IMR-90 (cell line): ENCODE results near the gene TEX48. TPM values are rescaled to one million over a fixed set of nuclear protein-coding genes. Genes with fewer than 3 reads are reported as not detected.

Experiments
- ATAC-seq: fragments of 200-7000 bp; cut with Tn5 transposase; 2 replicates; pipeline ENCODE4 v1.9.1; 2020; ENCODE audit warnings: low read depth, mild to moderate bottlenecking, moderate library complexity
- BruUV-seq: library from RNA; stranded (reverse); fragments of 400-500 nt; replicated peaks from 2 replicates; lab custom pipeline; 2021; lab: Mats Ljungman, UMichigan
- CTCF ChIA-PET: fragments of 300-600 bp; formaldehyde crosslinking; extraction: SDS; loops from one replicate; lab custom pipeline; 2021; ENCODE audit warnings: antibody characterized with exemption; lab: Yijun Ruan, JAX
- POLR2A ChIA-PET: fragments of 300-600 bp; sonication (Branson Sonifier 250); formaldehyde crosslinking; loops from one replicate; lab custom pipeline; 2022; ENCODE audit warnings: antibody characterized with exemption; ENCODE audit not compliant: unreplicated experiment; lab: Charles Lee
- DNase-seq: peaks from one replicate; pipeline ENCODE4 v3.0.0; 2013
- H2AFZ ChIP-seq: replicated peaks from 2 replicates; pipeline ENCODE3; 2013; ENCODE audit warnings: low read length, mild to moderate bottlenecking; ENCODE audit not compliant: poor library complexity
- H2AK5ac ChIP-seq: 2 replicates; pipeline ENCODE4 v1.6.1; 2013; ENCODE audit warnings: low read depth, low read length, inconsistent platforms
- H2AK9ac ChIP-seq: replicated peaks from 2 replicates; pipeline ENCODE3; 2013; ENCODE audit warnings: mild to moderate bottlenecking, low read depth, low read length, moderate library complexity; ENCODE audit not compliant: poor library complexity
- H2BK120ac ChIP-seq: 2 replicates; pipeline ENCODE4 v1.6.1; 2013; ENCODE audit warnings: low read depth, low read length, inconsistent platforms
- H2BK15ac ChIP-seq: 3 replicates; pipeline ENCODE4 v1.6.1; 2013; ENCODE audit warnings: low read depth, low read length, inconsistent platforms
- H2BK20ac ChIP-seq: 2 replicates; pipeline ENCODE4 v1.6.1; 2013; ENCODE audit warnings: low read depth, mild to moderate bottlenecking, inconsistent platforms, low read length, moderate library complexity
- H2BK5ac ChIP-seq: 2 replicates; pipeline ENCODE4 v1.6.1; 2013; ENCODE audit warnings: mild to moderate bottlenecking, low read depth, low read length, inconsistent platforms; ENCODE audit not compliant: poor library complexity, severe bottlenecking
- H3K14ac ChIP-seq: replicated peaks from 2 replicates; pipeline ENCODE4 v1.6.1; 2013; ENCODE audit warnings: low read depth, low read length, inconsistent platforms
- H3K18ac ChIP-seq: 2 replicates; pipeline ENCODE4 v1.6.1; 2013; ENCODE audit warnings: low read depth, low read length, control low read depth
- H3K23ac ChIP-seq: 2 replicates; pipeline ENCODE4 v1.6.1; 2013; ENCODE audit warnings: low read depth, low read length, inconsistent platforms
- H3K27ac ChIP-seq: 2 replicates; pipeline ENCODE4 v1.5.1; 2013; ENCODE audit warnings: mild to moderate bottlenecking, control low read depth, low read length; ENCODE audit not compliant: insufficient read depth
- H3K27me3 ChIP-seq: 2 replicates; pipeline ENCODE4 v1.6.1; 2013; ENCODE audit warnings: low read length; ENCODE audit not compliant: control insufficient read depth, insufficient read depth
- H3K36me3 ChIP-seq: 2 replicates; pipeline ENCODE4 v1.6.1; 2013; ENCODE audit warnings: low read length, mixed read lengths; ENCODE audit not compliant: control insufficient read depth, insufficient read depth
- H3K4ac ChIP-seq: 2 replicates; pipeline ENCODE4 v1.6.1; 2013; ENCODE audit warnings: low read depth, low read length, inconsistent platforms
- H3K4me1 ChIP-seq: 2 replicates; pipeline ENCODE4 v1.6.1; 2013; ENCODE audit warnings: low read length, mixed read lengths; ENCODE audit not compliant: control insufficient read depth, insufficient read depth
- H3K4me2 ChIP-seq: 2 replicates; pipeline ENCODE4 v1.6.1; 2013; ENCODE audit warnings: low read depth, mild to moderate bottlenecking, control low read depth, low read length, moderate library complexity
- H3K4me3 ChIP-seq: 2 replicates; pipeline ENCODE4 v1.5.1; 2013; ENCODE audit warnings: low read depth, mild to moderate bottlenecking, control low read depth, low read length, moderate library complexity; ENCODE audit not compliant: insufficient read depth
- H3K56ac ChIP-seq: 2 replicates; pipeline ENCODE4 v1.6.1; 2013; ENCODE audit warnings: low read length, inconsistent platforms; ENCODE audit not compliant: insufficient read depth; ENCODE audit errors: extremely low read depth
- H3K79me1 ChIP-seq, 2 experiments: 2 replicates each; pipeline ENCODE4 v1.6.1; 2013; ENCODE audit warnings: low read length in 2 of 2, inconsistent platforms in 1 of 2, low read depth in 1 of 2
- H3K9ac ChIP-seq: 2 replicates; pipeline ENCODE4 v1.6.1; 2013; ENCODE audit warnings: low read depth, low read length, control low read depth
- H3K9me1 ChIP-seq: 2 replicates; pipeline ENCODE4 v1.6.1; 2013; ENCODE audit warnings: low read length, inconsistent platforms; ENCODE audit not compliant: insufficient read depth
- H3K9me3 ChIP-seq: 2 replicates; pipeline ENCODE4 v1.6.1; 2013; ENCODE audit warnings: low read length; ENCODE audit not compliant: control insufficient read depth, insufficient read depth
- H4K20me1 ChIP-seq: 2 replicates; pipeline ENCODE4 v1.6.1; 2013; ENCODE audit warnings: low read length, inconsistent platforms; ENCODE audit not compliant: insufficient read depth
- H4K5ac ChIP-seq: 2 replicates; pipeline ENCODE4 v1.6.1; 2013; ENCODE audit warnings: mild to moderate bottlenecking, low read depth, low read length, control low read depth
- H4K8ac ChIP-seq, 2 experiments: 2 replicates each; pipeline ENCODE4 v1.6.1; 2013; ENCODE audit warnings: low read depth in 2 of 2, low read length in 2 of 2, control low read depth in 1 of 2, inconsistent platforms in 1 of 2
- H4K91ac ChIP-seq: 2 replicates; pipeline ENCODE4 v1.6.1; 2013; ENCODE audit warnings: low read depth, low read length, inconsistent platforms; ENCODE audit not compliant: insufficient read depth
- CEBPB ChIP-seq: IDR thresholded peaks from 2 replicates; pipeline ENCODE4 v1.6.1; 2012; ENCODE audit warnings: low read depth, low read length, improper control_type of control experiment
- MXI1 ChIP-seq: IDR thresholded peaks from 2 replicates; pipeline ENCODE4 v1.6.1; 2012; ENCODE audit warnings: low read depth, mild to moderate bottlenecking, low read length, moderate library complexity, borderline replicate concordance
- POLR2A ChIP-seq: IDR thresholded peaks from 2 replicates; pipeline ENCODE4 v1.6.1; 2012; ENCODE audit warnings: mild to moderate bottlenecking, low read depth, low read length
- WGBS, 2 experiments: methylation state at CpG; one replicate each; pipeline versions ENCODE4 v1.1.5 to v1.1.7; 2013; ENCODE audit warnings: missing lambda C conversion rate in 2 of 2; ENCODE audit not compliant: insufficient read length in 1 of 2; ENCODE audit errors: extremely low coverage in 2 of 2; 5-methylcytosine and 5-hydroxymethylcytosine counted together
- dilution Hi-C: fragments of 300-500 bp; cut with HindIII; formaldehyde crosslinking; loops from one replicate; pipeline ENCODE4 v1.14.3; 2018; ENCODE audit warnings: low sequenced_read_pairs; ENCODE audit not compliant: unreplicated experiment
- in situ Hi-C: fragments of 300-500 bp; cut with MboI; formaldehyde crosslinking; loops from 3 replicates; pipeline ENCODE4 v1.14.3; 2019; ENCODE audit warnings: low sequenced_read_pairs, inconsistent platforms, mixed read lengths
- intact Hi-C: fragments of 100-400 bp; cut with micrococcal nuclease; formaldehyde crosslinking; loops from 2 replicates; pipeline ENCODE4 v1.10.0; 2022
- polyA plus RNA-seq, 3 experiments: library from polyadenylated mRNA; depleted of rRNA; stranded (reverse); fragments of >200 nt; gene quantifications; 2 replicates each; pipeline ENCODE4 v1.2.3, GENCODE V29; 2012; ENCODE audit warnings: low replicate concordance in 1 of 3
- total RNA-seq: library from RNA; depleted of rRNA; stranded (reverse); fragments of >200 nt; gene quantifications from 2 replicates; pipeline ENCODE4 v1.2.3, GENCODE V29; 2012

TEX48 gene
- total and polyA plus RNA-seq, 2 of the 4 experiments (the other 2 are of a cell fraction), result not detected

- Histone ChIP-seq H3K9me1 (peaks cover 12% of the 10 kb centered on the region), H3K56ac (no peak overlapping the region), H4K20me1 (peaks cover 5% of the 10 kb centered on the region), H2BK20ac (no peak overlapping the region), H2BK120ac (peak overlapping the region; percentile 20; the same call in 1 of the 2 replicates), H3K9ac (no peak overlapping the region), H3K4ac (no peak overlapping the region), H3K36me3 (no peaks in the 10 kb centered on the region), H3K27me3 (peaks cover 38% of the 10 kb centered on the region), H3K9me3 (peaks cover 16% of the 10 kb centered on the region), H3K4me3 (no peak overlapping the region), H3K4me2 (no peak overlapping the region), H3K27ac (no peak overlapping the region), H3K23ac (no peak overlapping the region), H4K5ac (no peak overlapping the region), H2BK5ac (no peak overlapping the region), H2AK9ac (no peak overlapping the region), H3K18ac (no peak overlapping the region), H2AK5ac (no peak overlapping the region), H3K79me1 (no peaks in the 10 kb centered on the region), H2AFZ (no peak overlapping the region), H3K14ac (peak overlapping the region; percentile 40; the same call in 1 of the 2 replicates), H4K91ac (no peak overlapping the region), H3K4me1 (peaks cover 19% of the 10 kb centered on the region), H2BK15ac (no peak overlapping the region), H4K8ac (no peak overlapping the region)
- dilution Hi-C loops, result no loop called here
- DNase-seq (peak; percentile 44), ATAC-seq (no peak)
- ChIA-PET CTCF (interaction anchor here (0.9 kb wide), 1 partner anchor 292 kb away, joined by 3 read pairs; no protein-coding TSS in a partner anchor), POLR2A (no interaction called here)
- TF ChIP-seq CEBPB (peak; percentile 56; the same call in 1 of the 2 replicates), MXI1 (no peak), POLR2A (no peak)
- BruUV-seq, result no TSS peak
- in situ Hi-C loops, result no loop called here
- intact Hi-C loops, result loop anchor here (5.0 kb wide), 1 partner anchor 45 kb away; no protein-coding TSS in a partner anchor
- no CpG with 5 or more reads among the region's 7 CpGs for WGBS, 2 experiments
Measured at GRCh38 chr9:114722081-114722621, 40.2 kb upstream of the TEX48 start.
